Right atrium auricular region (tissue), 2 donors: ENCODE results near the gene SUCO. TPM values are rescaled to one million over a fixed set of nuclear protein-coding genes. Genes with fewer than 3 reads are reported as not detected.

Source experiments
- DNase-seq: peaks from one replicate; pipeline ENCODE4 v3.0.0-alpha.2; 2019; ENCODE audit warnings: low spot score
- H3K27ac ChIP-seq, 2 donors: fragments of 200-600 bp; sonication (generic); 1 replicate in 1 of 2; 2 replicates in 1 of 2; pipeline ENCODE4 v1.5.1; 2016 to 2019
- H3K27me3 ChIP-seq, 2 donors: fragments of 200-600 bp; sonication (generic); one replicate each; pipeline versions ENCODE4 v1.5.1 to v1.6.0; 2017 to 2019
- H3K36me3 ChIP-seq: fragments of 200-600 bp; sonication (generic); one replicate; pipeline ENCODE4 v1.5.1; 2016
- H3K4me1 ChIP-seq, 2 donors: fragments of 200-600 bp; sonication (generic); one replicate each; pipeline versions ENCODE4 v1.5.1 to v1.6.0; 2017 to 2019
- H3K4me3 ChIP-seq, 2 donors: fragments of 200-600 bp; sonication (generic); 1 replicate in 1 of 2; 2 replicates in 1 of 2; pipeline ENCODE4 v1.5.1; 2017 to 2019; ENCODE audit warnings: mild to moderate bottlenecking in 1 of 2, moderate library complexity in 1 of 2
- H3K9me3 ChIP-seq, 2 donors: fragments of 200-600 bp; sonication (generic); one replicate each; pipeline ENCODE4 v1.5.1; 2019
- total RNA-seq, 2 donors: library from RNA; depleted of rRNA; stranded (reverse); fragments of >200 nt; gene quantifications; one replicate each; pipeline ENCODE4 v1.1.0, GENCODE V29; 2016
- TF ChIP-seq, protein P1 (sequence below), 2 donors: fragments of 200-600 bp; sonication (generic); IDR thresholded peaks; one replicate each; pipeline ENCODE4 v1.5.1; 2019; ENCODE audit warnings: antibody characterized with exemption in 2 of 2

Gene SUCO
- total RNA-seq, 2 donors from 2014 or later: 19.1 to 29.1 TPM

DNA sequence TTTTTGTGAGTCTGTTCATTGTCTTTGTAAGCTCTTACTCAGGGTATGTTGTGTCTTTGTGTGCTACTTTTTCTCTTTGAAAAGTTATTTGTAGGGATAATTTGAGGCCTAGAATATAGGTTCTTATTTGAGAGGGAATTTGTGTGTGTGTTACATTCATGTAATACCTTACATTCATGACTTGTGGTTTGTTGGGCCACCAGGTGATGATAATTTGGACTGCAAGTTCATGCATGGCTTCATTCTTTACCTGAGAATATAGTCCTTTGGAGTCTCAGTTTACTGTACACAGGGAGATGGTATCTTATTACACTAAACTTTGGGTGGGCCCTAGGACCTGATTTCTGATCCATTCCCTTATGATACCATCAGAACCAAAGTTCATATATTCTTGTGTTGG is 74.2 kb downstream of the SUCO start:
- no peaks in the 10 kb centered on the region for H3K4me1 ChIP-seq
- H3K9me3 ChIP-seq: no peaks in the 10 kb centered on the region
- peaks cover 16% of the 10 kb centered on the region for H3K36me3 ChIP-seq
- DNase-seq: no peak
- TF ChIP-seq, protein P1, sequence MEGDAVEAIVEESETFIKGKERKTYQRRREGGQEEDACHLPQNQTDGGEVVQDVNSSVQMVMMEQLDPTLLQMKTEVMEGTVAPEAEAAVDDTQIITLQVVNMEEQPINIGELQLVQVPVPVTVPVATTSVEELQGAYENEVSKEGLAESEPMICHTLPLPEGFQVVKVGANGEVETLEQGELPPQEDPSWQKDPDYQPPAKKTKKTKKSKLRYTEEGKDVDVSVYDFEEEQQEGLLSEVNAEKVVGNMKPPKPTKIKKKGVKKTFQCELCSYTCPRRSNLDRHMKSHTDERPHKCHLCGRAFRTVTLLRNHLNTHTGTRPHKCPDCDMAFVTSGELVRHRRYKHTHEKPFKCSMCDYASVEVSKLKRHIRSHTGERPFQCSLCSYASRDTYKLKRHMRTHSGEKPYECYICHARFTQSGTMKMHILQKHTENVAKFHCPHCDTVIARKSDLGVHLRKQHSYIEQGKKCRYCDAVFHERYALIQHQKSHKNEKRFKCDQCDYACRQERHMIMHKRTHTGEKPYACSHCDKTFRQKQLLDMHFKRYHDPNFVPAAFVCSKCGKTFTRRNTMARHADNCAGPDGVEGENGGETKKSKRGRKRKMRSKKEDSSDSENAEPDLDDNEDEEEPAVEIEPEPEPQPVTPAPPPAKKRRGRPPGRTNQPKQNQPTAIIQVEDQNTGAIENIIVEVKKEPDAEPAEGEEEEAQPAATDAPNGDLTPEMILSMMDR (IDR thresholded peaks at IDR 0.05): no peak
- H3K27ac ChIP-seq: no peak overlapping the region
- no peak overlapping the region for H3K4me3 ChIP-seq
- H3K27me3 ChIP-seq: no peaks in the 10 kb centered on the region

DNA sequence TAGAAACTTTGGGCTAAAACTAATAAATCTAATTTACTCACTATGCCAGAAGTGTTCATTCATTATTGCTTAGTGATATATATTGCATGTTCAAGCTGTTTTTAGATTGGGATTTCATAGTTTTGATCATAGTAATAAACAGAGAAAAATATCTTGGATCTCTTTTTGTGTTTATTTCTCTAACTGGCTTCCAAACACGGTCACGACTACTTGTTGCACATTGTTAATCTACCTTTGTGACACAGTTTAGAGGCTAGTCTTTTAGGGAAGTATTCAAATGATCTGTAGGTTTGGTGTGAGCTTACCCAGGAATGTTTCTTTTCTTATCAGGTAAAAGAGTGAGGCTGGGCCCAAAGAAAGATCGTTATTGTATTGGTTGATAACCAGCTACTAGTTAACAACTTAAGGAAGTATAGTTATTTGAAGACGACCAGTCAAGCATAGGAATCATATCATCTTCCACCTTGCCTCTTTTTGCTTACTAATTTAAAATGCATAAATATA is 75.2 kb downstream of the SUCO start:
- no peaks in the 10 kb centered on the region for H3K4me1 ChIP-seq
- no peak overlapping the region for H3K4me3 ChIP-seq
- H3K27ac ChIP-seq: no peak overlapping the region
- TF ChIP-seq, protein P1 (IDR thresholded peaks at IDR 0.05): no peak
- H3K9me3 ChIP-seq: no peaks in the 10 kb centered on the region
- DNase-seq: no peak
- peaks cover 16% of the 10 kb centered on the region for H3K36me3 ChIP-seq
- no peaks in the 10 kb centered on the region for H3K27me3 ChIP-seq

DNA sequence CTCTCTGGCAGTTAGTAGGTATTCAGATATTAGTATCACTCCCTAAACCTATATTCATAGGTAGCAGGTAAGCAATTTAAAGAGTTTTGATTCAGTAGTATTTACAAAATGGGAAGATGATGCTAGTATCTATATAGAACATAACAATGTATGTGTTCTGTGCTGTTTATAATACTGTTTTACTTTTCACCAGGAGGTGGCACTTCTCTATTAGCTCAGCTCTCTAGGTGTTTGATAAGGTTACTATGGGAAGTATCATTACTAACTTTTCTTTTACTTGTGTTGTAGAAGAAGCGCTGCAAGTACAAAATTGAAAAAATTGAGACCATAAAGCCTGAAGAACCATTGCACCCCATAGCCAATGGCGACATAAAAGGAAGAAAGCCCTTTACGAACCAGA is 76.6 kb downstream of the SUCO start:
- Histone ChIP-seq H3K4me3 (no peak overlapping the region), H3K9me3 (no peaks in the 10 kb centered on the region), H3K27me3 (no peaks in the 10 kb centered on the region), H3K36me3 (peaks cover 16% of the 10 kb centered on the region), H3K4me1 (no peaks in the 10 kb centered on the region), H3K27ac (no peak overlapping the region)
- no peak for DNase-seq
- TF ChIP-seq, protein P1 (IDR thresholded peaks at IDR 0.05): peak in 1 of 2 donors; percentile 50

DNA sequence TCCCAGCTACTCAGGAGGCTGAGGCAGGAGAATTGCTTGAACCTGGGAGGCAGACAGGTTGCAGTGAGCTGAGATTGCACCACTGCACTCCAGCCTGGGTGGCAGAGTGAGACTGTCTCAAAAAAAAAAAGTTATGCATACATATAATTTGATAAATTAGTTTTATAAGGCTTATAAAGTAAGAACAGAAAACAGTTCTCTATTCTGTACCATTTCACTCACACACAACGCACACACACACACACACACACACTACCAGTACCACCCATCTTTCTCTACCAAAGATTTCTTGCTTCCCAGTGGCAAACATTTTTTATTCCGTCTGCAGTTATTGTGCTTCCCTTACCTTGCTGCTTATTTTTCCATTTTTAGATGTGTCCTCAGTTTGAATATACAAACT is 79.5 kb downstream of the SUCO start:
- H3K9me3 ChIP-seq: no peaks in the 10 kb centered on the region
- no peaks in the 10 kb centered on the region for H3K4me1 ChIP-seq
- no peaks in the 10 kb centered on the region for H3K27me3 ChIP-seq
- TF ChIP-seq, protein P1 (IDR thresholded peaks at IDR 0.05): no peak
- no peak overlapping the region for H3K4me3 ChIP-seq
- DNase-seq: no peak
- H3K36me3 ChIP-seq: peaks cover 16% of the 10 kb centered on the region
- no peak overlapping the region for H3K27ac ChIP-seq

DNA sequence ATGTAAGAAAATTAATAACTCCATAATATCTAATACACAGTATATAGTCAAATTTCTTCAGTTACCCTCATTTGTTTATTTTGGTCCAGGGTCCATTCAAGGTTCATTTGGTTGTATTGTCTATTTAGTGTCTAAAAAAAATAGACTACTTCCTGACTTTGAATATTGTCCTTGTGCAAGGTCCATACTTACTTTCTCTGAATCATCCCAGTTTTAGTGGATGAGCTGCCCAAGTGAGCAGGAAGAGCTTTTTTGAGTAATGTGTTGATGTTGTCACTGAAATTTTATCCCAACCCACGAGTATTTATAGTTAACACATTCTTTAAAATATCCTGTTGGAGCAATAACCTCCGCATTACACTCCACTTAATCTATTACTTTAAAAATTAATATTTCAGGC is 80.3 kb downstream of the SUCO start:
- TF ChIP-seq, protein P1 (IDR thresholded peaks at IDR 0.05): no peak
- Histone ChIP-seq H3K36me3 (peaks cover 16% of the 10 kb centered on the region), H3K27me3 (no peaks in the 10 kb centered on the region), H3K4me1 (no peaks in the 10 kb centered on the region), H3K9me3 (peaks cover 0 to 4% of the 10 kb centered on the region in 2 donors), H3K27ac (no peak overlapping the region), H3K4me3 (no peak overlapping the region)
- no peak for DNase-seq

DNA sequence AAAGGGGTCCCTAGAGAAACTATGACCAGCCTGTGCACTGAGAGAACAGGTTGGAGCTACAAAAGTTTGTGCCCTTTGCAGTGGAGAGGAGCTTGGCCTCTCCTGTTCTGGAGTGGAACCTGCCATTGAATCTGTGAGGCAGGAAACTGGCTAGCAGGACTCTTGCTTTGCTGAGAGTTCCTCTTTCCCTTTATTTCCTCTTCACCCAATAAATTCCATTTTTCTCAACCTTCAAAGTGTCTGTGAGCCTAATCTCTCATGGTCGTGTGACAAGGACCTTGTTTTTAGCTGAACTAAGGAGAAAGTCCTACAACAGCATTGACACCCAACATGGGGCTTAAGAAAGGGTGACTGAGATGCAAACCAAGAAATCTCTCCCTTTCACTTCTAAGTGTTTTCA is 83.2 kb downstream of the SUCO start:
- Histone ChIP-seq H3K36me3 (peaks cover 4% of the 10 kb centered on the region), H3K27ac (no peak overlapping the region), H3K4me3 (no peak overlapping the region), H3K9me3 (peaks cover 0 to 20% of the 10 kb centered on the region in 2 donors), H3K4me1 (no peaks in the 10 kb centered on the region), H3K27me3 (no peaks in the 10 kb centered on the region)
- no peak for DNase-seq
- TF ChIP-seq, protein P1 (IDR thresholded peaks at IDR 0.05): no peak
